Breast epithelium (tissue), 4 donors: ENCODE results near the gene AARS1. TPM values are rescaled to one million over a fixed set of nuclear protein-coding genes. Genes with fewer than 3 reads are reported as not detected.

Experiments used
- DNase-seq, 2 donors: peaks; one replicate each; pipeline ENCODE4 v3.0.0-alpha.2; 2019; ENCODE audit warnings: low spot score in 2 of 2
- H3K27ac ChIP-seq, 2 donors: fragments of 200-600 bp; sonication (generic) in 1 of 2; one replicate each; pipeline ENCODE4 v1.5.1; 2016 to 2019; ENCODE audit warnings: mild to moderate bottlenecking in 1 of 2
- H3K27me3 ChIP-seq, 2 donors: fragments of 200-600 bp; sonication (generic) in 1 of 2; one replicate each; pipeline versions ENCODE4 v1.5.1 to v1.6.0; 2017 to 2019; ENCODE audit warnings: control low read depth in 1 of 2, mild to moderate bottlenecking in 1 of 2
- H3K36me3 ChIP-seq: fragments of 200-600 bp; one replicate; pipeline ENCODE4 v1.5.1; 2019
- H3K4me1 ChIP-seq, 2 donors: fragments of 200-600 bp; sonication (generic); one replicate each; pipeline ENCODE4 v1.5.1; 2016 to 2019; ENCODE audit warnings: control low read depth in 1 of 2
- H3K4me3 ChIP-seq, 3 donors: fragments of 200-600 bp; sonication (generic); 1 replicate in 2 of 3; 2 replicates in 1 of 3; pipeline ENCODE4 v1.5.1; 2016 to 2019; ENCODE audit warnings: mild to moderate bottlenecking in 3 of 3, moderate library complexity in 2 of 3
- H3K9me3 ChIP-seq, 2 donors: fragments of 200-600 bp; sonication (generic) in 1 of 2; one replicate each; pipeline ENCODE4 v1.5.1; 2016 to 2019; ENCODE audit warnings: control low read depth in 1 of 2
- POLR2A ChIP-seq: fragments of 450-650 bp; IDR thresholded peaks from one replicate; pipeline ENCODE4 v1.6.1; 2016; ENCODE audit warnings: antibody characterized with exemption, mild to moderate bottlenecking, moderate library complexity
- POLR2AphosphoS5 ChIP-seq, 3 donors: sonication (generic); formaldehyde crosslinking; IDR thresholded peaks; one replicate each; pipeline ENCODE4 v1.6.1; 2017; ENCODE audit warnings: antibody characterized with exemption in 3 of 3
- intact Hi-C: fragments of 100-400 bp; cut with DNase I; formaldehyde crosslinking; loops from one replicate; pipeline ENCODE4 v1.15.1; 2023; ENCODE audit warnings: low total_unique reads
- total RNA-seq, 3 donors: library from RNA; depleted of rRNA; stranded (reverse); fragments of >200 nt; gene quantifications; one replicate each; pipeline ENCODE4 v1.1.0, GENCODE V29; 2016
- TF ChIP-seq, protein P1 (sequence below), 3 donors: fragments of 450-650 bp; IDR thresholded peaks; one replicate each; pipeline ENCODE4 v1.5.1; 2016 to 2017; ENCODE audit warnings: antibody characterized with exemption in 3 of 3, mild to moderate bottlenecking in 3 of 3, moderate library complexity in 3 of 3

The AARS1 gene
- total RNA-seq, 3 donors from 2014 or later, result 74.3 to 90.5 (median 77.9) TPM

DNA sequence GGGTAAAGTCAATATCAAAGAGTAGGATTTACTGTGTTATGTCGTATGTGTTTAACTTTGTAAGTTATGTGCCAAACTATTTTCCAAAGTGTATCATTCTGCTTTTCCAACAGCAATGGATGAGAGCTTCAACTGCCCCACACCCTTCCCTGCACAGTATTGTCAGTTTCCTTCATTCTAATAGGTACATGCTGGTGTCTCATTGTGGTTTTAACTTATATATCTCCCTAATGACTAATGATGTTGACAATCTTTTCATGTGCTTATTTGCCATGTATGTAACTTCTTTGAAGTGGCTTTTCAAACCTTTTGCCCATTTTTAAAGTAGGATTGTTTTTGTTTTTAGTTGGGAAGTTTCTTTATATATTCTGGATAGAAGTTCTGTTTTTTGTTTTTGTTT, 13.4 kb upstream of the AARS1 start:
- H3K36me3 ChIP-seq, result no peaks in the 10 kb centered on the region
- H3K27me3 ChIP-seq, result no peaks in the 10 kb centered on the region
- no peak for DNase-seq
- no peaks in the 10 kb centered on the region for H3K4me1 ChIP-seq
- TF ChIP-seq, protein P1, sequence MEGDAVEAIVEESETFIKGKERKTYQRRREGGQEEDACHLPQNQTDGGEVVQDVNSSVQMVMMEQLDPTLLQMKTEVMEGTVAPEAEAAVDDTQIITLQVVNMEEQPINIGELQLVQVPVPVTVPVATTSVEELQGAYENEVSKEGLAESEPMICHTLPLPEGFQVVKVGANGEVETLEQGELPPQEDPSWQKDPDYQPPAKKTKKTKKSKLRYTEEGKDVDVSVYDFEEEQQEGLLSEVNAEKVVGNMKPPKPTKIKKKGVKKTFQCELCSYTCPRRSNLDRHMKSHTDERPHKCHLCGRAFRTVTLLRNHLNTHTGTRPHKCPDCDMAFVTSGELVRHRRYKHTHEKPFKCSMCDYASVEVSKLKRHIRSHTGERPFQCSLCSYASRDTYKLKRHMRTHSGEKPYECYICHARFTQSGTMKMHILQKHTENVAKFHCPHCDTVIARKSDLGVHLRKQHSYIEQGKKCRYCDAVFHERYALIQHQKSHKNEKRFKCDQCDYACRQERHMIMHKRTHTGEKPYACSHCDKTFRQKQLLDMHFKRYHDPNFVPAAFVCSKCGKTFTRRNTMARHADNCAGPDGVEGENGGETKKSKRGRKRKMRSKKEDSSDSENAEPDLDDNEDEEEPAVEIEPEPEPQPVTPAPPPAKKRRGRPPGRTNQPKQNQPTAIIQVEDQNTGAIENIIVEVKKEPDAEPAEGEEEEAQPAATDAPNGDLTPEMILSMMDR (IDR thresholded peaks at IDR 0.05), result no peak
- no peak for TF ChIP-seq POLR2A
- no peak for TF ChIP-seq POLR2AphosphoS5 (IDR thresholded peaks at IDR 0.05)
- peaks cover 0 to 10% of the 10 kb centered on the region in 2 donors for H3K9me3 ChIP-seq
- H3K4me3 ChIP-seq, result no peak overlapping the region
- intact Hi-C loops, result no loop called here
- H3K27ac ChIP-seq, result no peak overlapping the region

DNA sequence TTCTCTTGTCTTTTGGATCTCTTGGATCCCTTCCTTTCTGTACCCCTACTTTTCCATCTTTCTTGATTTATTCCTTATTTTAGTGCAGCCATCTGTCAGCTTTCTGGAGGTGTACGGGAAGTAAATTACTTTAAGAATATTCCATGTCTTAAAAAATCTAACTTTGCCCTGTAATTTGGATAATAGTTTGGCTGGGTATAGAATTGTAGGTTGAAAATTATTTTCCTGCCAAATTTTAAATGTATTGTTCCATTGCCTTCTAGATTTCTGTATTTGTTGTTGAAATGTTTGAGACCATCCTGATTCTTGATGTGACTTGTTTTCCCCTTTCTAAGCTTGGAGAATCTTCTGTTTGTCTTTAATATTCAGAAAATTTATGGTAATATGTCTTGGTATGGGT, 11.8 kb upstream of the AARS1 start:
- intact Hi-C loops, result no loop called here
- TF ChIP-seq, protein P1 (IDR thresholded peaks at IDR 0.05), result no peak
- no peak for TF ChIP-seq POLR2A
- TF ChIP-seq POLR2AphosphoS5 (IDR thresholded peaks at IDR 0.05), result no peak
- DNase-seq, result no peak

DNA sequence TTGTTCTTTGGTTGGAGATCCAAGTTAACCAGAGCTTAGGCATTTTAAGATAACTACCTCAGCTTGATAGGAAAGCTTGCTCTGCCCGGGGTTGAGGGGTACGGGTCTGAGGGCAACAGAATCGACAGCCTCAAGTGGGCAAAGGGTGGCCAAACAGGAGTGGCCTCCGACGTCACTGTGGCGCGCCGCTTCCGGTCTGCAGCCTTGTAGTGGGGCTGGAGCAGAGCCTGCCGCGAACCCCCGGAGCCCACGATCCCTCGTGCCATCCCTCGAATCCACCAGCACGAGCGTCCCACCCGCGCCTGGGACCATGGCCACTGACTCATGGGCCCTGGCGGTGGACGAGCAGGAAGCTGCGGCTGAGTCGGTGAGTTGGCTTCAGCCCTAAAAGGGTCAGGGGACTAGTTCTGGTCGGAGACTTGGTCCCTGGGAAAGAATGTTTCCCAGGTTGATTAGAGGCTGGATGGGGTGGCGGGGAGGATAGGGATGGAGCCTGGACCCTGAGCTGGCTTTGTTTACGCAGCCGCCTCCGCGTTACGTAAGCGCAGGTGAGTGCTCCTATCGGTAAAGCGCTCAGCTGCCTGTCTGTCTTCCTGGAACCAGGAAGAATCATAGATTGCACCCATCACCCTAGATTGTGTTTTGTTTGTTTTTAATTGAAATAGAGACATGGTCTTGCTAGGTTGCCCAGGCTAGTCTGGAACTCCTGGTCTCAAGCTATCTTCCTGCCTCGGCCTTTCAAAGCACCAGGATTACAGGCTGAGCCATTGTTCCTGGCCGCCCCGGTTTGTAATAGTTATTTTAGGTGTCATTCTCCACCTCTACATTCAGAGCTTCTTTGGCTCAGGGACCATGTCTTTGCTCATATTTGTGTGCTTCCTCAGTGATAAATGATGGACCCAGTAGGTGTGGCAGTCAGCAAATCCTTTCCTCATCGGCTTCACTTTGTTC, 10.0 kb upstream of the AARS1 start, which contains the start of gene DDX19B:
DDX19B (plus strand) TSS at position 199 of the 951 bp plus-strand sequence; CDS start at position 311, 112 bp downstream.
- Histone ChIP-seq H3K27me3 (no peaks in the 10 kb centered on the region), H3K4me3 (peak within 1 kb of the TSS; percentile 74 to 94 (median 91)), H3K27ac (peak within 1 kb of the TSS; percentile 99), H3K9me3 (peaks cover 0 to 10% of the 10 kb centered on the region in 2 donors), H3K4me1 (no peaks in the 10 kb centered on the region), H3K36me3 (no peaks in the 10 kb centered on the region)
- peak; percentile 71 to 76 for DNase-seq
- peak; percentile 84 to 94 (median 90) for TF ChIP-seq POLR2AphosphoS5 (IDR thresholded peaks at IDR 0.05)
- TF ChIP-seq, protein P1 (IDR thresholded peaks at IDR 0.05), result peak in 1 of 3 donors; percentile 36
- peak; percentile 65 for TF ChIP-seq POLR2A
- intact Hi-C loops, result no loop called here

More for the DNA sequence above, 11.8 kb upstream of the AARS1 start:
- Histone ChIP-seq H3K27ac (no peak overlapping the region), H3K4me1 (no peaks in the 10 kb centered on the region), H3K4me3 (no peak overlapping the region), H3K9me3 (peaks cover 0 to 10% of the 10 kb centered on the region in 2 donors), H3K36me3 (no peaks in the 10 kb centered on the region), H3K27me3 (no peaks in the 10 kb centered on the region)

DNA sequence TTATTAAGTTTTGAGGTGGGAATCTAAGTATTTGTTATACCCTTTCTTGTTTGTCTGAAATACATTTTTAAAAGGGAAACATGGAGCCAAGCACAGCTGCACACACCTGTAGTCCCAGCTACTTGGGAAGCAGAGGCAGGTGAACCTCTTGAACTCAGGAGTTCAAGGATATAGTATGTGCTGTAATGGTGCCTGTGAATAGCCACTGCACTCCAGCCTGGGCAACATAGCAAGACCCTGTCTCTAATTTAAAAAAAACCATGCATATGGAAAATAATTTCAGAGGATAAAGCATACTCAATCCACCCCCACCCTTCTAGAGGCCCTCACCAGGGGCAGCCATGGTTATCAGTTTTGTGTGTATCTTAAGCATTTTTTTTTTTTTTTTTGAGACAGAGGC, 6.3 kb upstream of the AARS1 start:
- TF ChIP-seq POLR2AphosphoS5 (IDR thresholded peaks at IDR 0.05) (no peak), POLR2A (no peak)
- TF ChIP-seq, protein P1 (IDR thresholded peaks at IDR 0.05), result no peak
- H3K4me3 ChIP-seq, result no peak overlapping the region
- H3K27ac ChIP-seq, result no peak overlapping the region
- intact Hi-C loops, result no loop called here
- no peaks in the 10 kb centered on the region for H3K36me3 ChIP-seq
- no peak for DNase-seq
- H3K4me1 ChIP-seq, result no peaks in the 10 kb centered on the region
- no peaks in the 10 kb centered on the region for H3K27me3 ChIP-seq
- peaks cover 0 to under 1% of the 10 kb centered on the region in 2 donors for H3K9me3 ChIP-seq
